Sigmoid colon (tissue), 7 donors: Measurements from ENCODE around the gene NFRKB. TPM values are rescaled to one million over a fixed set of nuclear protein-coding genes. Genes with fewer than 3 reads are reported as not detected.

Experiments
- DNase-seq: peaks from one replicate; pipeline ENCODE4 v3.0.0-alpha.2; 2019
- H3K27ac ChIP-seq, 4 donors: fragments of 200-600 bp; sonication (generic); one replicate each; pipeline ENCODE4 v1.5.1; 2016 to 2019; ENCODE audit warnings: mild to moderate bottlenecking in 1 of 4
- H3K27me3 ChIP-seq, 3 donors: fragments of 200-600 bp; sonication (generic); one replicate each; pipeline ENCODE4 v1.5.1; 2019; ENCODE audit warnings: mild to moderate bottlenecking in 1 of 3
- H3K36me3 ChIP-seq, 4 donors: fragments of 200-600 bp; sonication (generic); one replicate each; pipeline ENCODE4 v1.5.1; 2016 to 2019
- H3K4me1 ChIP-seq, 4 donors: fragments of 200-600 bp; sonication (generic); one replicate each; pipeline ENCODE4 v1.5.1; 2017 to 2019
- H3K4me3 ChIP-seq, 4 donors: fragments of 200-600 bp; sonication (generic); one replicate each; pipeline ENCODE4 v1.5.1; 2017 to 2019; ENCODE audit warnings: mild to moderate bottlenecking in 2 of 4, moderate library complexity in 1 of 4
- H3K9me3 ChIP-seq, 4 donors: fragments of 200-600 bp in 3 of 4; sonication (generic) in 3 of 4; one replicate each; pipeline versions ENCODE4 v1.5.1 to v1.6.1; 2013 to 2019
- EP300 ChIP-seq, 4 donors: sonication (generic); formaldehyde crosslinking; IDR thresholded peaks; one replicate each; pipeline ENCODE4 v1.6.1; 2017; ENCODE audit warnings: antibody characterized with exemption in 4 of 4
- POLR2A ChIP-seq, 2 donors: fragments of 450-650 bp; IDR thresholded peaks; one replicate each; pipeline ENCODE4 v1.6.1; 2016; ENCODE audit warnings: antibody characterized with exemption in 2 of 2, mild to moderate bottlenecking in 2 of 2, moderate library complexity in 2 of 2
- POLR2AphosphoS5 ChIP-seq, 4 donors: sonication (generic); formaldehyde crosslinking; IDR thresholded peaks; one replicate each; pipeline ENCODE4 v1.6.1; 2017; ENCODE audit warnings: antibody characterized with exemption in 4 of 4
- WGBS, 2 donors: extraction: QIAGEN DNeasy Blood & Tissue Kit; methylation state at CpG; one replicate each; pipeline ENCODE4 v1.1.7; 2013; 5-methylcytosine and 5-hydroxymethylcytosine counted together
- intact Hi-C: fragments of 100-400 bp; cut with DNase I; formaldehyde crosslinking; loops from one replicate; pipeline ENCODE4 v1.15.1; 2023
- polyA plus RNA-seq, 3 donors: library from polyadenylated mRNA; stranded (reverse); fragments of 200-250 nt; gene quantifications; one replicate each; pipeline ENCODE4 v1.2.3, GENCODE V29; 2013
- total RNA-seq, 4 donors: library from RNA; depleted of rRNA; stranded (reverse); fragments of >200 nt; gene quantifications; one replicate each; pipeline ENCODE4 v1.1.0, GENCODE V29; 2016
- TF ChIP-seq, protein P1 (sequence below), 4 experiments: fragments of 450-650 bp in 3 of 4; fragments of 200-600 bp in 1 of 4; IDR thresholded peaks; one replicate each; pipeline ENCODE4 v1.5.1; 2016 to 2019; ENCODE audit warnings: antibody characterized with exemption in 4 of 4, mild to moderate bottlenecking in 3 of 4, moderate library complexity in 2 of 4
- donor health status: healthy with polysubstance abuse.
- donor health status: Bipolar disorder and iron deficiency.
- donor health status: healthy.

NFRKB gene
- total and polyA plus RNA-seq, 7 donors = 3.5 to 24.7 (median 20.7) TPM

DNA sequence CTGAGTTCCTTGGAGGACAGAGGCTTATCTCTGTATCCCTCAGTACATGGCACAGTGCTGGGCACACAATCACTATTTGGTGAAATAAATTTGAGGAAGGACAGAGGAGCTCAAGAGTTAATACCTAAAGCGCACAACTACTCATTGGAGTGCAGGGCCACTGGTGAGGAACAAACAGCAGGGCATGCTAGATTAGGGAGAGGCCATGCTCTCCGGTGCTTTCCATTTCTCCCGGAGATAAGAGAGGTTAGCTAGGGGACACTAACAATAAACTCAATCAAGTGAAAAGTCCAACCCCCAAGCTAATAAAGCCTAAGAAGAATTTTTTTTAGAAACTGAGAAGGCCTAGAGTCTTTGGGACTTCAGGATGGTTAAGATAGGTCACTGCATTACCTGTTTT, 29.1 kb downstream of the NFRKB start:
- 40 to 73% methylated on average over 3 of the region's 3 CpGs for WGBS, 2 donors

DNA sequence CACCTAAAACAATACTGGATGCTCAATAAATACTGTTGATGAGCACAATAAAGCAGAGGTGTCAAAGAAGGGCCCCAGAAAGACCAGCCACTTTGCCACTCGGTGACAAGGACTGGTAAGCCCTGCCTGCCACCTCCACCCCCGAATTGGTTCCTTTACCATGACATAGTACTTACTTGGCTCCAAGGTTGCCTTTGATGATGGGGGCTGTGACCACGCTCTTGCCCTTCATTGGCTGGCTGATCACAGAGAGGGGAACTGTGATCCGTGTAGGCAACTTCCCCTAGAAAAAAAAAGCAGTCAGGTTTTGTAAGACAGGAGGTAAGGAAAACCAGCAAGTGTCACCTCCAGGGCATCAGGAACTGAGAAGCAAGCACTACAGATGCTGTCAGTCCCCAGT, 29.7 kb downstream of the NFRKB start:
- intact Hi-C loops = no loop called here
- TF ChIP-seq POLR2A (IDR thresholded peaks at IDR 0.05) (no peak), POLR2AphosphoS5 (IDR thresholded peaks at IDR 0.05) (no peak), EP300 (IDR thresholded peaks at IDR 0.05) (no peak)
- TF ChIP-seq, protein P1, sequence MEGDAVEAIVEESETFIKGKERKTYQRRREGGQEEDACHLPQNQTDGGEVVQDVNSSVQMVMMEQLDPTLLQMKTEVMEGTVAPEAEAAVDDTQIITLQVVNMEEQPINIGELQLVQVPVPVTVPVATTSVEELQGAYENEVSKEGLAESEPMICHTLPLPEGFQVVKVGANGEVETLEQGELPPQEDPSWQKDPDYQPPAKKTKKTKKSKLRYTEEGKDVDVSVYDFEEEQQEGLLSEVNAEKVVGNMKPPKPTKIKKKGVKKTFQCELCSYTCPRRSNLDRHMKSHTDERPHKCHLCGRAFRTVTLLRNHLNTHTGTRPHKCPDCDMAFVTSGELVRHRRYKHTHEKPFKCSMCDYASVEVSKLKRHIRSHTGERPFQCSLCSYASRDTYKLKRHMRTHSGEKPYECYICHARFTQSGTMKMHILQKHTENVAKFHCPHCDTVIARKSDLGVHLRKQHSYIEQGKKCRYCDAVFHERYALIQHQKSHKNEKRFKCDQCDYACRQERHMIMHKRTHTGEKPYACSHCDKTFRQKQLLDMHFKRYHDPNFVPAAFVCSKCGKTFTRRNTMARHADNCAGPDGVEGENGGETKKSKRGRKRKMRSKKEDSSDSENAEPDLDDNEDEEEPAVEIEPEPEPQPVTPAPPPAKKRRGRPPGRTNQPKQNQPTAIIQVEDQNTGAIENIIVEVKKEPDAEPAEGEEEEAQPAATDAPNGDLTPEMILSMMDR (IDR thresholded peaks at IDR 0.05) = no peak
- 62 to 80% methylated on average over 4 of the region's 4 CpGs for WGBS, 2 donors
- Histone ChIP-seq H3K4me3 (no peak overlapping the region), H3K9me3 (no peaks in the 10 kb centered on the region), H3K36me3 (peaks cover 13 to 77% (median 48%) of the 10 kb centered on the region in 4 donors), H3K27ac (no peak overlapping the region), H3K27me3 (no peaks in the 10 kb centered on the region), H3K4me1 (peaks cover 0 to 14% (median 10%) of the 10 kb centered on the region in 4 donors)
- no peak for DNase-seq

More for the DNA sequence above, 29.1 kb downstream of the NFRKB start:
- no peak for DNase-seq
- peaks cover 18 to 83% (median 51%) of the 10 kb centered on the region in 4 donors for H3K36me3 ChIP-seq
- no peak overlapping the region for H3K27ac ChIP-seq
- TF ChIP-seq POLR2A (IDR thresholded peaks at IDR 0.05) = no peak
- TF ChIP-seq, protein P1 (IDR thresholded peaks at IDR 0.05) = no peak
- TF ChIP-seq EP300 (IDR thresholded peaks at IDR 0.05) = no peak
- no peak for TF ChIP-seq POLR2AphosphoS5 (IDR thresholded peaks at IDR 0.05)
- no peak overlapping the region for H3K4me3 ChIP-seq
- intact Hi-C loops = no loop called here
- peaks cover 0 to 12% (median 10%) of the 10 kb centered on the region in 4 donors for H3K4me1 ChIP-seq
- H3K9me3 ChIP-seq = no peaks in the 10 kb centered on the region
- no peaks in the 10 kb centered on the region for H3K27me3 ChIP-seq

DNA sequence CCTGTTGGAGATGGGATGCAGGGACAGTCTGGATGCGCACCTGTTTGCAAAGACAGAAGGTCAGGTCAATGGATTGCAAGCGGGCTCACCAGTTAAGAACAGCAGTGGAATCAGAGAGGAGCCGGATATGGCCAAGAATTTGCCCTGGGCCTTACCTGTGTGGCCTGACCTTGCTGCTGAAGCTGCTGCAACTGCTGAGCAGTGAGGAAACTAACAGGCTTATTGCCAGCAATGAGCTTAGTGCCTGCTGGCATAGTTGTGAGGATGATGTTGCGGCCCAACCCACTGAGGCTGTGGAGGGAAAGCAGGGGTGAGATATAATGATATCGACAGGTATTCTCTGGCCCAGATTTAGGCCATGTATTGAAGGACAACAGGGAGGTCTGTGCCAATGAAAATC, 30.6 kb downstream of the NFRKB start:
- H3K36me3 ChIP-seq = peaks cover 10 to 77% (median 42%) of the 10 kb centered on the region in 4 donors

DNA sequence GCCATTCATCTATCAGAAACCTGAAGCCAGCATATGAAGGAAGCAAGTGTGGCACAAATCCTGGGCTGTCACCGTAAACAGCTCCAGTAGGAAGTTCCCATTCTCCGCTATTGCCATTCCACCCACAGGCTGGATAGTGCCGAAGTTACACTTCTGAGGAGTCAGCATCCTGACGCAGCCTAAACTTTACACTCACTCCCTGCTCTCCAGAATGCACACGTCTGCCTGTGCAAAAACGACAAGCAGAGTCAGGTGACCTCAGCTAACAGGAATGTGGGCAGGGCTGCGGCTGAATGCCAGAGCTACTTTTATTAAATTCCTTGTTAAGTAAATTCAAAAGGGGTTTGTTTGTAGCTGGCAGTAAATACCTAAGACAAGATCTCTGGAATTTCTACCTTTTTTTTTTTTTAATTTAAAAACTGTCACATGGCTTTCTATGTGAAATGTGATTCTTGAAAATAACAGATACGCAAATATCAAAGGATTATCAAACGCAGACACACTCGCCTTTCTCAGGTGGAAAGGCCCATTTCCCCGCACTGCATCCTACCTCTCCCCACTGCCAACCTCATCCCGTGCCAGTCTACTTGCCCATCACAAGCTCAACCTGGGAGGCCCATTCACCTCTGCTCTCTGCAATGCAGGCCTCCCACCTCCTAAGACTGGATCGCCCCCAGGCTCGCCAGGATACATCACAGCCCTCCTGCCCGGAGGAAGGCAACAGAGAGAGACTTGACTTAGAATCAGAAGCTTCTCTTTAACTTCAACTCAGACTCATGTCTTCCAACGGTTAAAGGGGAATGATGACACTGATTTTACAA, 33.5 kb downstream of the NFRKB start:
- Histone ChIP-seq H3K9me3 (no peaks in the 10 kb centered on the region), H3K4me1 (peaks cover 0 to 14% (median 10%) of the 10 kb centered on the region in 4 donors), H3K4me3 (no peak overlapping the region), H3K27ac (peak overlapping the region; percentile 40 to 70 (median 54)), H3K36me3 (peaks cover 10 to 58% (median 26%) of the 10 kb centered on the region in 4 donors), H3K27me3 (no peaks in the 10 kb centered on the region)
- TF ChIP-seq POLR2AphosphoS5 (IDR thresholded peaks at IDR 0.05) (peak in 1 of 4 donors; percentile 25), POLR2A (IDR thresholded peaks at IDR 0.05) (no peak), EP300 (IDR thresholded peaks at IDR 0.05) (no peak)
- TF ChIP-seq, protein P1 (IDR thresholded peaks at IDR 0.05) = no peak
- no peak for DNase-seq
- 55 to 70% methylated on average over 16 of the region's 16 CpGs for WGBS, 2 donors
- intact Hi-C loops = no loop called here

More for the DNA sequence above, 30.6 kb downstream of the NFRKB start:
- 98% methylated on average over 5 of the region's 5 CpGs for WGBS, 2 donors
- Histone ChIP-seq H3K27ac (no peak overlapping the region), H3K4me3 (no peak overlapping the region), H3K27me3 (no peaks in the 10 kb centered on the region), H3K9me3 (no peaks in the 10 kb centered on the region), H3K4me1 (peaks cover 0 to 14% (median 10%) of the 10 kb centered on the region in 4 donors)
- intact Hi-C loops = no loop called here
- no peak for DNase-seq
- TF ChIP-seq, protein P1 (IDR thresholded peaks at IDR 0.05) = no peak
- TF ChIP-seq POLR2AphosphoS5 (IDR thresholded peaks at IDR 0.05) (no peak), POLR2A (IDR thresholded peaks at IDR 0.05) (no peak), EP300 (IDR thresholded peaks at IDR 0.05) (no peak)
